NT2/D1 (cell line): Measurements from ENCODE around the gene INSIG1.

ENCODE experiments used
- YY1 ChIP-seq: IDR thresholded peaks from 2 replicates; pipeline ENCODE4 v1.6.1; 2011; ENCODE audit not compliant: insufficient read length, insufficient read depth
- ZNF274 ChIP-seq: IDR thresholded peaks from 2 replicates; pipeline ENCODE4 v1.6.1; 2011; ENCODE audit warnings: mild to moderate bottlenecking, low read depth, low read length

DNA sequence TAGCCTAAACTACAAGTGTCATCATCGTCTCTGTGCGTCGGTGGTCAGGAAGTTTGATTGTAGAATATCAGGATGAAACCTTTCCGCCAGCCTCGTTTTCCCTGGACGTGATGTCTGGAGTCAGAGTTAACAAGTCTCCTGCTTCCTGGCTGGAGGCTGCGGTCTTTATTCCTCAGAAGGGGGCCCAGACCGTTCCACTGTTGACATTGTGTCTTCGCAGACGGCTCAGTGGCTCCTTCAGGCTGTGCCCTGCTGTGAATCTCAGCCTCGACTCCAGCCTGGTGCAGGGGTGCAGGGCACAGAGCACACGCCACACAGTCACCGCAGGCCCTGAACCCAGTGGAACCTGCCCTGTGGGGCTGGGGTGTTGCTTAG is 37.2 kb upstream of the INSIG1 start:
- TF ChIP-seq YY1 (no peak), ZNF274 (no peak)
